Large intestine (tissue), 3 donors: ENCODE results near the gene PTRH1. TPM values are rescaled to one million over a fixed set of nuclear protein-coding genes. Genes with fewer than 3 reads are reported as not detected.

ENCODE experiments used
- DNase-seq, 2 donors: peaks; one replicate each; pipeline versions ENCODE4 v3.0.0 to v3.0.0-alpha.2; 2013
- H3K27ac ChIP-seq: one replicate; pipeline ENCODE4 v1.5.1; 2013; ENCODE audit warnings: low read length
- H3K27me3 ChIP-seq: 2 replicates; pipeline ENCODE4 v1.6.1; 2013; ENCODE audit warnings: low read length; ENCODE audit not compliant: control insufficient read depth, insufficient read depth
- H3K36me3 ChIP-seq: 2 replicates; pipeline ENCODE4 v1.6.1; 2013; ENCODE audit warnings: low read length; ENCODE audit not compliant: control insufficient read depth, insufficient read depth
- H3K4me1 ChIP-seq: one replicate; pipeline ENCODE4 v1.6.1; 2013; ENCODE audit warnings: low read length; ENCODE audit not compliant: control insufficient read depth, insufficient read depth
- H3K4me3 ChIP-seq: one replicate; pipeline ENCODE4 v1.5.1; 2013; ENCODE audit warnings: low read length
- H3K9me3 ChIP-seq: one replicate; pipeline ENCODE4 v1.6.1; 2013; ENCODE audit warnings: mild to moderate bottlenecking, low read depth, low read length, moderate library complexity; ENCODE audit not compliant: control insufficient read depth
- WGBS: methylation state at CpG from one replicate; pipeline ENCODE4 v1.1.5; 2013; ENCODE audit warnings: low lambda C conversion rate; ENCODE audit not compliant: insufficient coverage; 5-methylcytosine and 5-hydroxymethylcytosine counted together
- polyA plus RNA-seq: library from polyadenylated mRNA; unstranded; fragments of 120-200 nt; gene quantifications from one replicate; pipeline ENCODE4 v1.2.1, GENCODE V29; 2013

Gene PTRH1
- polyA plus RNA-seq, 1 donor = 9.3 TPM

DNA sequence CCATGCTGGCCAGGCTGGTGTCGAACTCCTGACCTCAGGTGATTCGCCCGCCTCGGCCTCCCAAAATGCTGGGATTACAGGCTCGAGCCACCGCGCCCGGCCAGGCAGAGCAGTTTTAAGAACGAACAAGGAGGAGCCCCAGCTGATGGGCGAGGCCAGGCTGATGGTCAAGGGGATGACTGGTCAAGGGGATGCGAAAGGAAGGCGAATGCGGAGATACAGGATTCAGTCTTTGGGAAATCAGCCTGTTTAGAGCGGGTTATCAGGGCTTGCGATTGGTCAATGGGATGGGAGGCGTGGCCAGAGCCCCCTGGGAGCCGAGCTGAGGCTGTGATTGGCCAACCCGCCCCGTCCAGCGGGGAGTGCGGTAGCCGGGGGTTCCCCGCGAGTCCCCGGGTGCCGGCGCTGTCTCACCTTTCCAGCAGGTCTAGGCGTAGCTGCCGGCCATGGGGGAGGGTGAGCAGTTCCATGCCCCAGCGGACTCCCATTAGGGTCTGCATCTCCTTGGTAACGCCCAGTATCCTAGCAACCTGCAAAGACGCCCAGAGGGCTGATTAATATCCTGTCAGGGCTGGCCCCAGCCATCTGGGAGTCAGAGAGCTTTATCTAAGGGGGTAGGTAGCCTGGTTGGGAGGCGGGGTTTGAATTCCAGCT lies 27.1 kb upstream of the PTRH1 start:
- no CpG with 5 or more reads among the region's 33 CpGs for WGBS
- peaks cover 51% of the 10 kb centered on the region for H3K27me3 ChIP-seq
- H3K4me1 ChIP-seq = no peaks in the 10 kb centered on the region
- DNase-seq = peak in 1 of 2 donors; percentile 51
- H3K36me3 ChIP-seq = peaks cover 3% of the 10 kb centered on the region
- H3K27ac ChIP-seq = no peak overlapping the region
- H3K4me3 ChIP-seq = no peak overlapping the region
- peaks cover 6% of the 10 kb centered on the region for H3K9me3 ChIP-seq

GRCh38 chr9:127741831-127742434 lies 26.5 kb upstream of the PTRH1 start:
- peaks cover 3% of the 10 kb centered on the region for H3K36me3 ChIP-seq
- no CpG with 5 or more reads among the region's 38 CpGs for WGBS
- no peaks in the 10 kb centered on the region for H3K4me1 ChIP-seq
- H3K27ac ChIP-seq = no peak overlapping the region
- H3K4me3 ChIP-seq = no peak overlapping the region
- peak in 1 of 2 donors; percentile 45 for DNase-seq
- H3K27me3 ChIP-seq = peaks cover 49% of the 10 kb centered on the region
- H3K9me3 ChIP-seq = peaks cover 6% of the 10 kb centered on the region

GRCh38 chr9:127739614-127740330 lies 24.3 kb upstream of the PTRH1 start:
- no peak for DNase-seq
- Histone ChIP-seq H3K36me3 (peaks cover 3% of the 10 kb centered on the region), H3K4me3 (no peak overlapping the region), H3K9me3 (peaks cover 6% of the 10 kb centered on the region), H3K27me3 (peaks cover 45% of the 10 kb centered on the region), H3K27ac (no peak overlapping the region), H3K4me1 (no peaks in the 10 kb centered on the region)
- no CpG with 5 or more reads among the region's 19 CpGs for WGBS

- peaks cover 43% of the 10 kb centered on the region for H3K27me3 ChIP-seq
- peaks cover 7% of the 10 kb centered on the region for H3K4me1 ChIP-seq
- H3K36me3 ChIP-seq = no peaks in the 10 kb centered on the region
- WGBS = no CpG with 5 or more reads among the region's 13 CpGs
- no peak for DNase-seq
- peaks cover 6% of the 10 kb centered on the region for H3K9me3 ChIP-seq
- H3K27ac ChIP-seq = no peak overlapping the region
- no peak overlapping the region for H3K4me3 ChIP-seq
Observed at GRCh38 chr9:127738666-127739065, 23.2 kb upstream of the PTRH1 start.

- WGBS = no CpG with 5 or more reads among the region's 15 CpGs
- no peak for DNase-seq
- Histone ChIP-seq H3K27me3 (peaks cover 17% of the 10 kb centered on the region), H3K27ac (peak overlapping the region; percentile 25), H3K4me3 (no peak overlapping the region), H3K36me3 (peaks cover 20% of the 10 kb centered on the region), H3K4me1 (peaks cover 7% of the 10 kb centered on the region), H3K9me3 (no peaks in the 10 kb centered on the region)
Observed at GRCh38 chr9:127735530-127736185, 20.2 kb upstream of the PTRH1 start.

GRCh38 chr9:127734747-127735529 lies 19.5 kb upstream of the PTRH1 start, which contains the start of gene TOR2A:
TSS of gene TOR2A (minus strand) at chr9:127735294. CDS start at chr9:127735270, 24 bp downstream.
- WGBS = no CpG with 5 or more reads among the region's 76 CpGs
- peak within 1 kb of the TSS; percentile 92 for H3K27ac ChIP-seq
- H3K4me3 ChIP-seq = peak within 1 kb of the TSS; percentile 75
- peaks cover 7% of the 10 kb centered on the region for H3K4me1 ChIP-seq
- peaks cover 20% of the 10 kb centered on the region for H3K36me3 ChIP-seq
- peaks cover 14% of the 10 kb centered on the region for H3K27me3 ChIP-seq
- H3K9me3 ChIP-seq = no peaks in the 10 kb centered on the region
- peak; percentile 97 to 98 for DNase-seq

DNA sequence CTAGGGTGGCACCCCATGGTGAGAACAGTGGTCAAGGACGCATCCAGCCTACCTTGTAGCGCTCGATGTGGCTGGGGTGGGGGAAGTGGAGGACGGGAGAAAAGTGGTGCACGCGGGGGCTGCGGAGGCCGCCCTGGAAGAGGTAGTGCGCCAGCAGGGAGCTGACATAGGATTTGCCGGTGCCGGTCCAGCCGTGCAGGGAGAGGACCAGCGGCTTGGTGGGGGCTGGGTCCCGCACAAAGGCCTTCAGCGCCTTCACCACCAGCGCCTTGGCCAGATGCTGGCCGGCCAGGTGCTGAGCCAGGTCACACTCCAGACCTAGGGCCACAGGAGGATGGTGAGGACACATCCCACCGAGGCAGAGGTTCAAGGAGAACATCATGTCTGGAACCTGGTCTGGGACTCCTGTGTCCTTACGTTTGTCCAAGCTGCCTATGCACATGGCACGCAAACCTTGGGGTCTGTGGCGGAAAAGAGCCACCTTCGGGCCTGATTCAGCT lies 18.8 kb upstream of the PTRH1 start:
- WGBS = no CpG with 5 or more reads among the region's 22 CpGs
- Histone ChIP-seq H3K27me3 (peaks cover 9% of the 10 kb centered on the region), H3K9me3 (no peaks in the 10 kb centered on the region), H3K36me3 (peaks cover 20% of the 10 kb centered on the region), H3K27ac (peak overlapping the region; percentile 92), H3K4me3 (peak overlapping the region; percentile 75), H3K4me1 (peaks cover 7% of the 10 kb centered on the region)
- no peak for DNase-seq

GRCh38 chr9:127733614-127734013 lies 18.2 kb upstream of the PTRH1 start:
- Histone ChIP-seq H3K27me3 (peaks cover 9% of the 10 kb centered on the region), H3K9me3 (no peaks in the 10 kb centered on the region), H3K36me3 (peaks cover 20% of the 10 kb centered on the region), H3K4me3 (no peak overlapping the region), H3K27ac (no peak overlapping the region), H3K4me1 (peaks cover 7% of the 10 kb centered on the region)
- WGBS = no CpG with 5 or more reads among the region's 2 CpGs
- no peak for DNase-seq

GRCh38 chr9:127732444-127732843 lies 17.0 kb upstream of the PTRH1 start:
- Histone ChIP-seq H3K4me3 (no peak overlapping the region), H3K27ac (no peak overlapping the region), H3K9me3 (no peaks in the 10 kb centered on the region), H3K4me1 (peaks cover 7% of the 10 kb centered on the region), H3K36me3 (peaks cover 20% of the 10 kb centered on the region), H3K27me3 (peaks cover 3% of the 10 kb centered on the region)
- WGBS = no CpG with 5 or more reads among the region's 21 CpGs
- DNase-seq = no peak
